PC-9 (cell line): ENCODE measurements around the gene MOSPD3. TPM values are rescaled to one million over a fixed set of nuclear protein-coding genes. Genes with fewer than 3 reads are reported as not detected.
A peak's percentile ranks its signal among the peaks of the same experiment; 100 is the strongest.

Experiments used
- BruUV-seq: library from RNA; stranded (reverse); fragments of 400-500 nt; replicated peaks from 2 replicates; lab custom pipeline; 2021; lab: Mats Ljungman, UMichigan
- CTCF ChIA-PET: fragments of 300-600 bp; sonication (Branson Sonifier 250); formaldehyde crosslinking; loops from one replicate; lab custom pipeline; 2022; ENCODE audit warnings: antibody characterized with exemption; lab: Charles Lee
- POLR2A ChIA-PET: fragments of 300-600 bp; sonication (Branson Sonifier 250); formaldehyde crosslinking; loops from one replicate; lab custom pipeline; 2022; ENCODE audit warnings: antibody characterized with exemption; ENCODE audit not compliant: unreplicated experiment; lab: Charles Lee
- DNase-seq, 2 experiments: peaks; one replicate each; pipeline versions ENCODE4 v3.0.0 to v3.0.0-alpha.2; 2015 to 2022; ENCODE audit warnings: mixed read lengths in 1 of 2
- H2AFZ ChIP-seq: fragments of 200-600 bp; sonication (generic); 2 replicates; pipeline ENCODE4 v1.8.1; 2017; ENCODE audit warnings: antibody characterized with exemption
- H3F3A ChIP-seq: fragments of 200-600 bp; sonication (generic); 2 replicates; pipeline ENCODE4 v1.8.1; 2017; ENCODE audit warnings: antibody characterized with exemption, mild to moderate bottlenecking, low read depth; ENCODE audit not compliant: insufficient read depth
- H3K27ac ChIP-seq: fragments of 200-600 bp; sonication (generic); 2 replicates; pipeline ENCODE4 v1.6.1; 2016; ENCODE audit warnings: mixed run types
- H3K27me3 ChIP-seq: fragments of 200-600 bp; sonication (generic); 2 replicates; pipeline ENCODE4 v1.6.1; 2016; ENCODE audit warnings: low read depth, mixed run types; ENCODE audit not compliant: insufficient read depth
- H3K36me3 ChIP-seq: fragments of 200-600 bp; sonication (generic); 2 replicates; pipeline ENCODE4 v1.6.1; 2016; ENCODE audit warnings: low read depth, mixed run types
- H3K4me1 ChIP-seq: fragments of 200-600 bp; sonication (generic); replicated peaks from 2 replicates; pipeline ENCODE4 v1.6.1; 2016; ENCODE audit warnings: mixed run types; ENCODE audit not compliant: insufficient read depth
- H3K4me2 ChIP-seq: fragments of 200-600 bp; sonication (generic); 2 replicates; pipeline ENCODE4 v1.6.1; 2017; ENCODE audit warnings: mixed run types
- H3K4me3 ChIP-seq: fragments of 200-600 bp; sonication (generic); 2 replicates; pipeline ENCODE4 v1.6.1; 2016; ENCODE audit warnings: mixed run types
- H3K79me2 ChIP-seq: fragments of 200-600 bp; sonication (generic); 2 replicates; pipeline ENCODE4 v1.6.1; 2017; ENCODE audit warnings: low read depth, mixed run types
- H3K9me2 ChIP-seq: fragments of 200-600 bp; sonication (generic); 2 replicates; pipeline ENCODE4 v1.8.1; 2017; ENCODE audit warnings: mild to moderate bottlenecking; ENCODE audit not compliant: insufficient read depth
- H3K9me3 ChIP-seq: fragments of 200-600 bp; sonication (generic); 2 replicates; pipeline ENCODE4 v1.8.1; 2016; ENCODE audit warnings: low read depth; ENCODE audit not compliant: insufficient read depth
- H4K20me1 ChIP-seq: fragments of 200-600 bp; sonication (generic); 2 replicates; pipeline ENCODE4 v1.8.1; 2017; ENCODE audit not compliant: insufficient read depth
- EZH2 ChIP-seq: fragments of 200-600 bp; sonication (generic); IDR thresholded peaks from 2 replicates; pipeline ENCODE4 v1.8.0; 2017; ENCODE audit warnings: antibody characterized with exemption, low read depth
- intact Hi-C: fragments of 100-400 bp; cut with micrococcal nuclease; formaldehyde crosslinking; loops from one replicate; pipeline ENCODE4 v1.10.0; 2022; ENCODE audit not compliant: unreplicated experiment
- total RNA-seq: library from RNA; stranded (reverse); gene quantifications from 2 replicates; pipeline ENCODE4 v1.2.3, GENCODE V29; 2021
- TF ChIP-seq, protein P1 (sequence below): fragments of 200-600 bp; sonication (generic); conservative IDR thresholded peaks from 2 replicates; pipeline ENCODE4 v1.6.1; 2017; ENCODE audit warnings: mixed run types, antibody characterized with exemption, mild to moderate bottlenecking, moderate library complexity

The MOSPD3 gene
- total RNA-seq, 1 experiment from 2014 or later = 38.1 TPM

DNA sequence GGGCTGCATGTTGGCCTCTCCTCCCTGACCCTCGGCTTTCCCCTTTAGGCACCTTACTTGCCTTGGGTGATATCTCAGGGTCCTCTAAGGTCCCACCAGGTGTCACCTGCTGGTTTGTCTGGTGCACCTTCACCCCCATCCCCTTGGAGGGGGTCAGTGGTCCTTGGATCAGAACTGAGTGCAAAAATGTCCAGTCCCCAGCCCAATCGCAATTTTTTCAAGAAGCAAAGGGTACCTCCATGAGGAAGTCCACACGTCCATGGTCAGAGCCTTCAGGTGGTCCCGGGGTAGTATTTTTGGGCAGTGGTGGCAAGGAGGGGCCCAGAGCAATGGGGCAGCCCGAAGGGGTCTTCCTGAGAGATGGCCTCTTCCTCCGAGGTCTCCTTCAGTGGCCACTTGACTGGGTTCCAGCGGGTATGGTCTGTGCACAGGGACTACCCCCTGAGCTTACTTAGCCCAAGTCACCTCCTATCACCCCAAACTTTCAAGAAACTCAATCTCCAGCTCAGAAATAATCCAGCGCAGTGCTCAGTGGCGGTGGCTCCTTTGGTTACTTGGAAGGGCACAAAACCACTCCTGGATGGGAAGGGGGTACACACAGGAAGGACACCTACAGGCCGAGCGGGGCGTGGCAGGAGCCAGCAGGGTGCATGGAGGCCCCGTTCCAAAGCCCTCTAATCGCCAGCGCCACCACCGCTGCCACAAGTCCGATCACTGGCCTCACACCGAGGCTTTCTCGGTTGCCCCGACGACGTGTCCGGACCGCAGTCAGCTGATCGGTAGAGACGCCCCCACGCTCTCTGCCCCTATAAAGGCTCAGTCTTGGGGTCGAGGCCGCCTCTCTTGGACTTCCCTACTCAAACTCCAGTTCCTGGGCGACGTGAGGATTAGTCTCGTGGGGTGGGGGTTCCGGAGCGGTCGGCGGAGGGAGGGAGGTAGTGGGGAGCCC, 43.2 kb upstream of the MOSPD3 start:
- H4K20me1 ChIP-seq = no peaks in the 10 kb centered on the region
- intact Hi-C loops = loop anchor here (1.0 kb wide), 1 partner anchor 13 kb away; no protein-coding TSS in a partner anchor
- H2AFZ ChIP-seq = no peak overlapping the region
- H3K4me2 ChIP-seq = no peak overlapping the region
- no peaks in the 10 kb centered on the region for H3K79me2 ChIP-seq
- no peaks in the 10 kb centered on the region for H3K9me3 ChIP-seq
- H3K4me1 ChIP-seq = no peaks in the 10 kb centered on the region
- no peaks in the 10 kb centered on the region for H3K36me3 ChIP-seq
- no peaks in the 10 kb centered on the region for H3K9me2 ChIP-seq
- no peak for TF ChIP-seq EZH2
- TF ChIP-seq, protein P1, sequence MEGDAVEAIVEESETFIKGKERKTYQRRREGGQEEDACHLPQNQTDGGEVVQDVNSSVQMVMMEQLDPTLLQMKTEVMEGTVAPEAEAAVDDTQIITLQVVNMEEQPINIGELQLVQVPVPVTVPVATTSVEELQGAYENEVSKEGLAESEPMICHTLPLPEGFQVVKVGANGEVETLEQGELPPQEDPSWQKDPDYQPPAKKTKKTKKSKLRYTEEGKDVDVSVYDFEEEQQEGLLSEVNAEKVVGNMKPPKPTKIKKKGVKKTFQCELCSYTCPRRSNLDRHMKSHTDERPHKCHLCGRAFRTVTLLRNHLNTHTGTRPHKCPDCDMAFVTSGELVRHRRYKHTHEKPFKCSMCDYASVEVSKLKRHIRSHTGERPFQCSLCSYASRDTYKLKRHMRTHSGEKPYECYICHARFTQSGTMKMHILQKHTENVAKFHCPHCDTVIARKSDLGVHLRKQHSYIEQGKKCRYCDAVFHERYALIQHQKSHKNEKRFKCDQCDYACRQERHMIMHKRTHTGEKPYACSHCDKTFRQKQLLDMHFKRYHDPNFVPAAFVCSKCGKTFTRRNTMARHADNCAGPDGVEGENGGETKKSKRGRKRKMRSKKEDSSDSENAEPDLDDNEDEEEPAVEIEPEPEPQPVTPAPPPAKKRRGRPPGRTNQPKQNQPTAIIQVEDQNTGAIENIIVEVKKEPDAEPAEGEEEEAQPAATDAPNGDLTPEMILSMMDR = no peak
- H3K4me3 ChIP-seq = no peak overlapping the region
- POLR2A ChIA-PET = no interaction called here
- H3K27me3 ChIP-seq = no peaks in the 10 kb centered on the region
- BruUV-seq = TSS peak; percentile 19
- H3K27ac ChIP-seq = no peak overlapping the region
- H3F3A ChIP-seq = peaks cover 17% of the 10 kb centered on the region
- DNase-seq = no peak
- CTCF ChIA-PET = interaction anchor here (0.6 kb wide), 1 partner anchor 33 kb away, joined by 5 read pairs; the partner anchor contains the start of gene PCOLCE

DNA sequence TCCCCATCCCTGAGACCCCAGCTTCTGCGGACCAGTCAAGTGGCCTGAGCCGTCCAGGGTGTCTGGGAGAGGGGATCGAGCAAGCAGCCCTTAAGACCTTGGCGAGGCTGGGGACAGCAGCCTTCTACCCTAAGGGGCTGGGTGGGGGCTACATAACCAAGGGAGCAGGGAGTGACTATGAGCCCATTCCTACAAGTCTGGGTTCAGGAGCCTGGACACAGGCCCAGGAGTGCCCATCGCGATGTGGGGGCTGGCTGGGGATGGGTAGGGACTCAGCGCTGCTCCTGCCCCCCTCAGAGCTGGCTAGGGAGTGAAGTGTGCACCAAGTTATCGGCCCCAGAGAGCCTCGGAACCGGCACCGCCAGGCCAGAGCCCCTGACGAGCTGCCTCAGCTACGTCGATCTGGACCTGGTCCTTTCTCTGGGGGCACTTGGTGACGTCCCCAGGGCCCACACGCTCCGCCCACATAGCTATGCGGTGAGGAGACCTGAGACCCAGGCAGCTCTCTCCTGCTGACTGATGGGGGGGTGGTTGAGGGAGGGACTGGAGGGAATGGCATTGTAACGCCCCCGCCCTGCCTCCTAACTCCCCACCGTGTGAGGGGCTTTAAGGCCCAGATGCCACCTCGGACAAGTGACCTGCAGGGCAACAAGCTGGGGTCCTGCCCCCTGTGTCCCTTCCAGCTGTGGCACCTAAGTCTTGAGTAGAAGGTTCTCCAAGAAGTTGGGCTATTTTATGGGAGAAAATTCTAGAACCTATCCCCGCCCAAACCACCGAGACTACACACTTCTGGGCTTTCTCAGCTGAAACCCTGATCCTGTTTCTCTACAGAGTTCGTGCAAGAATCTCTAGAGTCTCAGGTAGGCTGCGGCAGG, 41.1 kb upstream of the MOSPD3 start:
- POLR2A ChIA-PET = interaction anchor here (0.6 to 0.9 kb wide), 4 partner anchors 13 to 325 kb away, joined by 3 to 18 read pairs (median 10); partner anchors contain the start of genes ACHE, FBXO24 and LRCH4

More for the DNA sequence above, 41.1 kb upstream of the MOSPD3 start:
- no peaks in the 10 kb centered on the region for H3K79me2 ChIP-seq
- no peaks in the 10 kb centered on the region for H4K20me1 ChIP-seq
- no peaks in the 10 kb centered on the region for H3K4me1 ChIP-seq
- intact Hi-C loops = no loop called here
- BruUV-seq = no TSS peak
- H3K27ac ChIP-seq = no peak overlapping the region
- no peaks in the 10 kb centered on the region for H3K36me3 ChIP-seq
- H3K9me3 ChIP-seq = no peaks in the 10 kb centered on the region
- no peak overlapping the region for H3K4me2 ChIP-seq
- no peaks in the 10 kb centered on the region for H3K9me2 ChIP-seq
- CTCF ChIA-PET = interaction anchor here (0.5 to 1.1 kb wide), 5 partner anchors 11 to 394 kb away, joined by 3 to 22 read pairs (median 6); partner anchors contain the start of genes AGFG2 and STAG3
- H3F3A ChIP-seq = peaks cover 12% of the 10 kb centered on the region
- H3K4me3 ChIP-seq = no peak overlapping the region
- H2AFZ ChIP-seq = no peak overlapping the region
- H3K27me3 ChIP-seq = no peaks in the 10 kb centered on the region
- TF ChIP-seq, protein P1 = no peak
- no peak for TF ChIP-seq EZH2
- DNase-seq = peak in 1 of 2 experiments; percentile 32
